GM21737 (cell line): ENCODE measurements around the gene TLCD1.

ENCODE experiments used
- ATAC-seq: cut with Tn5 transposase; IDR thresholded peaks from one replicate; pipeline ENCODE4 v1.9.1; 2021; ENCODE audit warnings: mild to moderate bottlenecking, moderate library complexity; ENCODE audit not compliant: unreplicated experiment

Gene TLCD1

GRCh38 chr17:28715217-28715616, 10.8 kb downstream of the TLCD1 start:
- no peak for ATAC-seq

- no peak for ATAC-seq
Observed at GRCh38 chr17:28714281-28714680, 11.8 kb downstream of the TLCD1 start.

- ATAC-seq: no peak
Observed at GRCh38 chr17:28712705-28713415, 13.2 kb downstream of the TLCD1 start.

- no peak for ATAC-seq
Observed at GRCh38 chr17:28712032-28712704, 13.9 kb downstream of the TLCD1 start.

- peak; percentile 24 for ATAC-seq
Observed at GRCh38 chr17:28711723-28712031, 14.4 kb downstream of the TLCD1 start, which contains the start of gene PROCA1. TSS of gene PROCA1 (minus strand) at chr17:28711888. CDS start at chr17:28711660, 228 bp downstream.

GRCh38 chr17:28710861-28711722, 14.9 kb downstream of the TLCD1 start:
- ATAC-seq: peak; percentile 64

- no peak for ATAC-seq
Observed at GRCh38 chr17:28707339-28707720, 18.7 kb downstream of the TLCD1 start.

- no peak for ATAC-seq
Observed at GRCh38 chr17:28706471-28707338, 19.3 kb downstream of the TLCD1 start.

- ATAC-seq: no peak
Observed at GRCh38 chr17:28705728-28706334, 20.2 kb downstream of the TLCD1 start.

- no peak for ATAC-seq
Observed at GRCh38 chr17:28705074-28705659, 20.9 kb downstream of the TLCD1 start.

- no peak for ATAC-seq
Observed at GRCh38 chr17:28704219-28704858, 21.7 kb downstream of the TLCD1 start.

- ATAC-seq: no peak
Observed at GRCh38 chr17:28703552-28704218, 22.3 kb downstream of the TLCD1 start.

GRCh38 chr17:28702752-28703150, 23.3 kb downstream of the TLCD1 start:
- ATAC-seq: no peak

- ATAC-seq: no peak
Observed at GRCh38 chr17:28702026-28702751, 23.8 kb downstream of the TLCD1 start.

- ATAC-seq: no peak
Observed at GRCh38 chr17:28700830-28701492, 25.1 kb downstream of the TLCD1 start.

- ATAC-seq: no peak
Observed at GRCh38 chr17:28700278-28700677, 25.8 kb downstream of the TLCD1 start.

- ATAC-seq: no peak
Observed at GRCh38 chr17:28698253-28698941, 27.6 kb downstream of the TLCD1 start.
